Loucy (cell line): ENCODE measurements around the gene PCBD2.

Experiments
- CTCF ChIP-seq: fragments of 200-600 bp; sonication (generic); conservative IDR thresholded peaks from 2 replicates; pipeline ENCODE4 v1.5.1; 2014; ENCODE audit warnings: mild to moderate bottlenecking, antibody characterized with exemption, low read length
- EZH2phosphoT487 ChIP-seq: fragments of 200-600 bp; IDR thresholded peaks from 2 replicates; pipeline ENCODE4 v1.6.1; 2018; ENCODE audit warnings: antibody characterized with exemption, mild to moderate bottlenecking, moderate library complexity, borderline replicate concordance

- TF ChIP-seq CTCF, result no peak
- no peak for TF ChIP-seq EZH2phosphoT487
These were observed 44.4 kb downstream of the PCBD2 start for GRCh38 chr5:134949316-134949715.
